GM18519 (cell line): Measurements from ENCODE around the gene PRKAG2.

Experiments used
- ATAC-seq: cut with Tn5 transposase; IDR thresholded peaks from one replicate; pipeline ENCODE4 v1.9.1; 2021; ENCODE audit warnings: mild to moderate bottlenecking, moderate library complexity; ENCODE audit not compliant: unreplicated experiment, low FRiP score

The PRKAG2 gene

GRCh38 chr7:151735186-151735850 lies 141.6 kb downstream of the PRKAG2 start:
- no peak for ATAC-seq

GRCh38 chr7:151732834-151733592 lies 143.9 kb downstream of the PRKAG2 start:
- no peak for ATAC-seq

- ATAC-seq, result no peak
Measured at GRCh38 chr7:151732292-151732691, 144.6 kb downstream of the PRKAG2 start.

GRCh38 chr7:151731022-151731441 lies 145.9 kb downstream of the PRKAG2 start:
- ATAC-seq, result no peak

GRCh38 chr7:151730591-151730990 lies 146.3 kb downstream of the PRKAG2 start:
- ATAC-seq, result no peak

GRCh38 chr7:151729521-151729921 lies 147.4 kb downstream of the PRKAG2 start:
- ATAC-seq, result no peak

GRCh38 chr7:151728746-151729145 lies 148.2 kb downstream of the PRKAG2 start:
- no peak for ATAC-seq

GRCh38 chr7:151728286-151728660 lies 148.6 kb downstream of the PRKAG2 start:
- no peak for ATAC-seq

GRCh38 chr7:151727579-151728285 lies 149.2 kb downstream of the PRKAG2 start:
- no peak for ATAC-seq

GRCh38 chr7:151726652-151727578 lies 150.0 kb downstream of the PRKAG2 start:
- no peak for ATAC-seq

GRCh38 chr7:151725844-151726651 lies 150.9 kb downstream of the PRKAG2 start:
- ATAC-seq, result no peak

- ATAC-seq, result no peak
Measured at GRCh38 chr7:151724920-151725584, 151.9 kb downstream of the PRKAG2 start.

GRCh38 chr7:151724250-151724915 lies 152.5 kb downstream of the PRKAG2 start:
- ATAC-seq, result no peak

- ATAC-seq, result no peak
Measured at GRCh38 chr7:151723321-151723720, 153.6 kb downstream of the PRKAG2 start.

GRCh38 chr7:151722533-151722932 lies 154.4 kb downstream of the PRKAG2 start:
- ATAC-seq, result no peak

GRCh38 chr7:151721694-151722093 lies 155.2 kb downstream of the PRKAG2 start:
- no peak for ATAC-seq

- ATAC-seq, result no peak
Measured at GRCh38 chr7:151721236-151721635, 155.7 kb downstream of the PRKAG2 start.

GRCh38 chr7:151720280-151720679 lies 156.6 kb downstream of the PRKAG2 start:
- no peak for ATAC-seq

GRCh38 chr7:151719897-151720242 lies 157.0 kb downstream of the PRKAG2 start:
- ATAC-seq, result no peak
